ENCODE measurements around the gene PCSK7. TPM values are rescaled to one million over a fixed set of nuclear protein-coding genes. Genes with fewer than 3 reads are reported as not detected.
"Not testable (repeated sequence)": the region's sequence is repeated elsewhere in the genome, so short reads cannot be mapped to it uniquely, and the experiment has no call there.

Gene PCSK7
- total and polyA plus RNA-seq, 12 donors, result 20.5 to 47.0 (median 28.2) TPM

DNA sequence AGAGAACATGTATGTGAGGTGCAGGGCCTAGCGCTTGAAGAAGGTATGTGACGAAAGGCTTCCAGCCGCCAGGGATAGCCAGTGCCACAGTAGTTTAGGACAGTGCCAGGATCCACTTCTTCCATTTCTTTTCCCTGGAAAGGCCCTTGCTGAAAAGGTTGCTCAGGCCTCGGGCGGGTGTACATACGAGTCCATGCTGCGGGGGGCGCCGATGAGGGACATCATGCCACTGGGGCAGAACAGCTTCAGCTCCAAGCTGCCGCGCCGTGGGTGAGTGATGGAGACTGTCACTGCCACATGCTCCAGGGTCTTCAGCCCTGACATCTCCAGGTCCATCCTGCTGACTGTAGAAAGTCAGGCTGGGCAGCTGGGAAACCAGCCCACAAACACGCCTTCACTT is 23.2 kb downstream of the PCSK7 start:
- not testable (repeated sequence) for H3K27me3 ChIP-seq, H3K9me3 ChIP-seq, ATAC-seq, H3K27ac ChIP-seq, H3K4me3 ChIP-seq, DNase-seq
- Histone ChIP-seq H3K36me3 (peaks cover 0 to 66% (median 22%) of the 10 kb centered on the region in 9 donors), H3K4me1 (peaks cover 0 to 20% (median 14%) of the 10 kb centered on the region in 9 donors)
- 87 to 90% methylated on average over 9 of the region's 13 CpGs for WGBS, 2 donors
- intact Hi-C loops (cut with DNase I), result loop anchor here in 5 of 10 donors (2.0 to 5.0 kb wide), 2 partner anchors 76 kb away; no protein-coding TSS in a partner anchor

DNA sequence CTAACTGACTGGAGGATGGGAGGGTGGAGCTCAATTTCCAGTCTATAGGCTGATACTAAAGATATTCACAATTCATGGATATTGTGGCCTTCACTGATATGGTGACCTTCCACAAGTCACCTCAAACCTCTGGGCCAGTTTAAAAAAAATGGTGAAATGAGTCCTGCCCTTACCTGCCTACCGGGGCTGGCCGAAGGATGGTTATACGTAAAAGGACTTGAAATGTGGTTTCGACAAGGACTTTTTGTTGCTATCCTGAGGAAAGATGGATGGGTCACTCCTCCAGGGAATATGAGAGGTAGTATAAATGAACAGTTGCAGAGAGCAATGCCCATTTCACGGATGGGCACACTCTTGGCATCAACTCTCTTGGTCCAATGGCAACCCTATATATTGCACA is 24.4 kb downstream of the PCSK7 start:
- not testable (repeated sequence) for ATAC-seq, H3K27me3 ChIP-seq, H3K9me3 ChIP-seq, H3K27ac ChIP-seq, H3K4me3 ChIP-seq, DNase-seq
- peaks cover 0 to 31% (median 16%) of the 10 kb centered on the region in 9 donors for H3K4me1 ChIP-seq
- intact Hi-C loops (cut with DNase I), result loop anchor here in 4 of 10 donors (5.0 kb wide), 1 partner anchor 75 kb away; no protein-coding TSS in a partner anchor
- H3K36me3 ChIP-seq, result peaks cover 0 to 63% (median 11%) of the 10 kb centered on the region in 9 donors
- WGBS, 2 donors, result 95 to 97% methylated on average over 5 of the region's 5 CpGs

GRCh38 chr11:117206859-117207258 is 25.0 kb downstream of the PCSK7 start:
- TF ChIP-seq, protein P1, sequence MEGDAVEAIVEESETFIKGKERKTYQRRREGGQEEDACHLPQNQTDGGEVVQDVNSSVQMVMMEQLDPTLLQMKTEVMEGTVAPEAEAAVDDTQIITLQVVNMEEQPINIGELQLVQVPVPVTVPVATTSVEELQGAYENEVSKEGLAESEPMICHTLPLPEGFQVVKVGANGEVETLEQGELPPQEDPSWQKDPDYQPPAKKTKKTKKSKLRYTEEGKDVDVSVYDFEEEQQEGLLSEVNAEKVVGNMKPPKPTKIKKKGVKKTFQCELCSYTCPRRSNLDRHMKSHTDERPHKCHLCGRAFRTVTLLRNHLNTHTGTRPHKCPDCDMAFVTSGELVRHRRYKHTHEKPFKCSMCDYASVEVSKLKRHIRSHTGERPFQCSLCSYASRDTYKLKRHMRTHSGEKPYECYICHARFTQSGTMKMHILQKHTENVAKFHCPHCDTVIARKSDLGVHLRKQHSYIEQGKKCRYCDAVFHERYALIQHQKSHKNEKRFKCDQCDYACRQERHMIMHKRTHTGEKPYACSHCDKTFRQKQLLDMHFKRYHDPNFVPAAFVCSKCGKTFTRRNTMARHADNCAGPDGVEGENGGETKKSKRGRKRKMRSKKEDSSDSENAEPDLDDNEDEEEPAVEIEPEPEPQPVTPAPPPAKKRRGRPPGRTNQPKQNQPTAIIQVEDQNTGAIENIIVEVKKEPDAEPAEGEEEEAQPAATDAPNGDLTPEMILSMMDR (IDR thresholded peaks at IDR 0.05), result peak in 2 of 9 donors; percentile 11 to 23
- ATAC-seq, result peak in 7 of 8 donors; percentile 16 to 81 (median 49)
- H3K27me3 ChIP-seq, H3K9me3 ChIP-seq, H3K27ac ChIP-seq, DNase-seq, H3K4me3 ChIP-seq: not testable (repeated sequence)
- 72 to 82% methylated on average over 6 of the region's 11 CpGs for WGBS, 2 donors
- intact Hi-C loops (cut with DNase I), result loop anchor here in 4 of 10 donors (5.0 kb wide), 1 partner anchor 75 kb away; no protein-coding TSS in a partner anchor
- H3K36me3 ChIP-seq, result peaks cover 0 to 57% (median 11%) of the 10 kb centered on the region in 9 donors
- peaks cover 0 to 38% (median 16%) of the 10 kb centered on the region in 9 donors for H3K4me1 ChIP-seq

DNA sequence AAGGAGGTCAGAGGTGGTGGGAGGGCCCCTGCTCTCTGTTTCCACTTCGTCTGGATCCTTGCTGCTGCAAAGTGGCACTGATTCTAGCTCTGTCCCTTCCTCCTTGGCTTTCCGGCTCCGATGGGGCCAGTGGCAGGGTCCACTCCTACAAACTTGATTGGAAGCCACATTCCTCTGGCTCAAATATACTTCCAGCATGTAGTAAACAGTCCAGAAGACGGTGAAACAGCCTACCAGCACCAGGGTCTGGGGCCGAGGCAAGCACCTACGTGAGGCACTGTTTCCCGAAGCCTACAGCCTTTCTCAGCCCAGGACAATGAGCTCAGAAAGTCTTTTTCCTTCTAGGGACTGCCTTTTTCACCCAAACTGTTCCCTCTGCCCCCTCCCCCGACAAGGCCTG is 25.8 kb downstream of the PCSK7 start:
- not testable (repeated sequence) for H3K27me3 ChIP-seq, DNase-seq, H3K4me3 ChIP-seq, H3K9me3 ChIP-seq
- Histone ChIP-seq H3K27ac (peak overlapping the region in 3 of 10 donors; percentile 19 to 34 (median 31)), H3K4me1 (peaks cover 0 to 45% (median 22%) of the 10 kb centered on the region in 9 donors), H3K36me3 (peaks cover 0 to 50% (median 11%) of the 10 kb centered on the region in 9 donors)
- peak in 5 of 8 donors; percentile 1 to 6 (median 2) for ATAC-seq
- 64 to 79% methylated on average over 7 to 8 of the region's 8 CpGs for WGBS, 2 donors
- intact Hi-C loops (cut with DNase I), result loop anchor here in 4 of 10 donors (5.0 kb wide), 1 partner anchor 74 kb away; no protein-coding TSS in a partner anchor

DNA sequence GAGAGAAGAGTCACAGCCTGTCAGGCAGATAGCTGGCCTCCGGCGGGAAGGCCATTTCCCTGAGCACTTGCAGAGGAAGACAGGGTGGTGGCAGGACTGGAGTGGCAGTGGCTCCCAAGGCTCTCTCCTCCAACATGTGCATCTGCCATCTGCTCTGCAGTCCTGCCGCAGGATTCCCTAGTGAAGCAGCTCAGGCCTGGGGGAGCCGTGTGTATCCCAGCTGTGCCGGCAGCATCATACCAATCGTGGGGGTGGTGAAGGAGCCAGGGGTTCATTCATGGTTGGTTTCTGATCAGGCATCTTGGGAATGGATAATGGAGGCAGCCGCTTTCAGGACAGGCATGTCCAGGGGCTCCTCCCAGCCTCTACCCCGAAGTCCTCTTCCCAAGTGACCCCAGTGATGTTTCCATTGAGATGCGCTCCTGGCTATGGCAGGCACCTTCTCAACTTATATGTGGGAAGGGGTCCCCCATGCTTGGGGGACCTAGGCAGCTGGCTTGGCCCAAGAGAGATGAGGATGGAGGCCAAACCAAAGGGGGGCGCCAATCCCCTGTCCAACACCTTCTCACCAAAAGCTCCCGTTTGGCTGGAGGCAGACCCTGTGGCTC is 26.6 kb downstream of the PCSK7 start:
- Histone ChIP-seq H3K36me3 (peaks cover 0 to 43% (median 11%) of the 10 kb centered on the region in 9 donors), H3K27me3 (no peaks in the 10 kb centered on the region), H3K27ac (peak overlapping the region in 9 of 10 donors; percentile 11 to 92 (median 41)), H3K9me3 (no peaks in the 10 kb centered on the region), H3K4me1 (peaks cover 0 to 49% (median 23%) of the 10 kb centered on the region in 9 donors), H3K4me3 (no peak overlapping the region)
- no peak for ATAC-seq
- intact Hi-C loops (cut with DNase I), result loop anchor here in 4 of 10 donors (5.0 kb wide), 1 partner anchor 73 kb away; no protein-coding TSS in a partner anchor
- DNase-seq, result no peak
- WGBS, 2 donors, result 79 to 87% methylated on average over 11 of the region's 11 CpGs
- TF ChIP-seq, protein P1 (IDR thresholded peaks at IDR 0.05), result no peak
